Endodermal cell (in vitro differentiated cells): ENCODE results near the gene HOXB2. TPM values are rescaled to one million over a fixed set of nuclear protein-coding genes. Genes with fewer than 3 reads are reported as not detected.

Source experiments
- DNase-seq: peaks from one replicate; pipeline ENCODE4 v3.0.0-alpha.2; 2017
- H3K27ac ChIP-seq: 2 replicates; pipeline ENCODE4 v1.5.1; 2013; ENCODE audit warnings: mild to moderate bottlenecking, low read depth, low read length, moderate library complexity
- H3K27me3 ChIP-seq: 2 replicates; pipeline ENCODE4 v1.6.1; 2013; ENCODE audit warnings: mild to moderate bottlenecking, low read length, moderate library complexity; ENCODE audit not compliant: insufficient read depth, control insufficient read depth, poor library complexity, severe bottlenecking
- H3K36me3 ChIP-seq: 2 replicates; pipeline ENCODE4 v1.7.0; 2013; ENCODE audit warnings: mild to moderate bottlenecking, low read length, moderate library complexity; ENCODE audit not compliant: control insufficient read depth, insufficient read depth
- H3K4me1 ChIP-seq: one replicate; pipeline ENCODE4 v1.7.0; 2013; ENCODE audit warnings: low read length; ENCODE audit not compliant: control insufficient read depth, insufficient read depth
- H3K4me3 ChIP-seq: 2 replicates; pipeline ENCODE4 v1.5.1; 2013; ENCODE audit warnings: mild to moderate bottlenecking, low read length, moderate library complexity
- H3K9ac ChIP-seq: 2 replicates; pipeline ENCODE4 v1.6.1; 2013; ENCODE audit warnings: mild to moderate bottlenecking, low read length, moderate library complexity; ENCODE audit not compliant: poor library complexity, severe bottlenecking; ENCODE audit errors: extremely low read depth
- H3K9me3 ChIP-seq: 2 replicates; pipeline ENCODE4 v1.6.1; 2013; ENCODE audit warnings: mild to moderate bottlenecking, low read length, moderate library complexity; ENCODE audit not compliant: control insufficient read depth
- H3K27ac Mint-ChIP-seq: 2 replicates; pipeline ENCODE4 v1.8.0; 2020; ENCODE audit warnings: mixed read lengths
- H3K27me3 Mint-ChIP-seq: 2 replicates; pipeline ENCODE4 v1.8.0; 2021; ENCODE audit warnings: mild to moderate bottlenecking, mixed read lengths; ENCODE audit not compliant: insufficient read depth
- H3K36me3 Mint-ChIP-seq: 2 replicates; pipeline ENCODE4 v1.8.0; 2020; ENCODE audit warnings: low read depth, mixed read lengths
- H3K4me1 Mint-ChIP-seq: 2 replicates; pipeline ENCODE4 v1.8.0; 2020; ENCODE audit warnings: mixed read lengths
- H3K4me3 Mint-ChIP-seq: 2 replicates; pipeline ENCODE4 v1.8.0; 2020; ENCODE audit warnings: mild to moderate bottlenecking, moderate library complexity, mixed read lengths
- H3K9me3 Mint-ChIP-seq: 2 replicates; pipeline ENCODE4 v1.8.0; 2020; ENCODE audit warnings: mild to moderate bottlenecking, mixed read lengths
- CTCF ChIP-seq: fragments of 200-600 bp; sonication (generic); conservative IDR thresholded peaks from 2 replicates; pipeline ENCODE4 v1.5.0; 2021; ENCODE audit warnings: antibody characterized with exemption, mild to moderate bottlenecking
- WGBS, 2 experiments: methylation state at CpG; one replicate each; pipeline versions ENCODE4 v1.1.5 to v1.1.7; 2013; ENCODE audit warnings: missing lambda C conversion rate in 2 of 2, mixed read lengths in 1 of 2; ENCODE audit not compliant: insufficient coverage in 1 of 2, insufficient read length in 1 of 2; 5-methylcytosine and 5-hydroxymethylcytosine counted together
- total RNA-seq, 2 donors: library from RNA; stranded (reverse); fragmentation: NEBNext Ultra II Directional in 1 of 2; extraction: Animal tissue kit (Norgen Biotek cat#: 25700) in 1 of 2; gene quantifications; 2 replicates in 1 of 2; 3 replicates in 1 of 2; pipeline ENCODE4 v1.2.1, GENCODE V29; 2021

HOXB2 gene
- total RNA-seq, 2 donors from 2014 or later, result 0.22 TPM; not detected in 1

GRCh38 chr17:48564188-48565021 lies 19.5 kb upstream of the HOXB2 start:
- Histone ChIP-seq H3K4me1 (peaks cover 2% of the 10 kb centered on the region), H3K9me3 (peaks cover 13% of the 10 kb centered on the region), H3K9ac (no peak overlapping the region), H3K27me3 (peaks cover 99% of the 10 kb centered on the region), H3K27ac (no peak overlapping the region), H3K4me3 (peak overlapping the region; percentile 71), H3K36me3 (no peaks in the 10 kb centered on the region)
- H3K27ac Mint-ChIP-seq, result no peak overlapping the region
- 1% methylated on average over 16 to 73 of the region's 73 CpGs for whole genome bisulfite sequencing, 2 experiments
- H3K9me3 Mint-ChIP-seq, result no peaks in the 10 kb centered on the region
- H3K27me3 Mint-ChIP-seq, result peaks cover 46% of the 10 kb centered on the region
- DNase-seq, result peak; percentile 82
- H3K4me1 Mint-ChIP-seq, result peaks cover 4% of the 10 kb centered on the region
- no peaks in the 10 kb centered on the region for H3K36me3 Mint-ChIP-seq
- H3K4me3 Mint-ChIP-seq, result peak overlapping the region; percentile 13
- no peak for TF ChIP-seq CTCF

GRCh38 chr17:48563867-48564187 lies 18.9 kb upstream of the HOXB2 start:
- peaks cover 13% of the 10 kb centered on the region for H3K9me3 ChIP-seq
- no peak for TF ChIP-seq CTCF
- Mint-ChIP-seq H3K27ac (no peak overlapping the region), H3K4me3 (no peak overlapping the region), H3K27me3 (peaks cover 52% of the 10 kb centered on the region), H3K4me1 (peaks cover 4% of the 10 kb centered on the region), H3K9me3 (no peaks in the 10 kb centered on the region), H3K36me3 (no peaks in the 10 kb centered on the region)
- no peak for DNase-seq
- H3K4me3 ChIP-seq, result no peak overlapping the region
- no peak overlapping the region for H3K27ac ChIP-seq
- no peak overlapping the region for H3K9ac ChIP-seq
- no peaks in the 10 kb centered on the region for H3K36me3 ChIP-seq
- peaks cover 99% of the 10 kb centered on the region for H3K27me3 ChIP-seq
- 0 to 7% methylated on average over 3 to 10 of the region's 10 CpGs for WGBS, 2 experiments
- H3K4me1 ChIP-seq, result peaks cover 2% of the 10 kb centered on the region

- H3K36me3 Mint-ChIP-seq, result no peaks in the 10 kb centered on the region
- peaks cover 56% of the 10 kb centered on the region for H3K27me3 Mint-ChIP-seq
- Histone ChIP-seq H3K4me3 (no peak overlapping the region), H3K9ac (no peak overlapping the region), H3K9me3 (peaks cover 13% of the 10 kb centered on the region), H3K27me3 (peaks cover 99% of the 10 kb centered on the region), H3K27ac (no peak overlapping the region), H3K36me3 (no peaks in the 10 kb centered on the region), H3K4me1 (peaks cover under 1% of the 10 kb centered on the region)
- no peak for DNase-seq
- TF ChIP-seq CTCF, result no peak
- no peak overlapping the region for H3K27ac Mint-ChIP-seq
- WGBS, 2 experiments, result 19 to 23% methylated on average over 4 to 6 of the region's 6 CpGs
- H3K4me1 Mint-ChIP-seq, result peaks cover 2% of the 10 kb centered on the region
- H3K9me3 Mint-ChIP-seq, result no peaks in the 10 kb centered on the region
- no peak overlapping the region for H3K4me3 Mint-ChIP-seq
Measured at GRCh38 chr17:48563385-48563838, 18.5 kb upstream of the HOXB2 start.
